T-cell (primary cell): ENCODE results near the gene AQP3. TPM values are rescaled to one million over a fixed set of nuclear protein-coding genes. Genes with fewer than 3 reads are reported as not detected.
A peak's percentile ranks its signal among the peaks of the same experiment; 100 is the strongest.

ENCODE experiments used
- ATAC-seq, 4 experiments: fragments of 200-7000 bp in 3 of 4; fragments of 150-1000 bp in 1 of 4; cut with Tn5 transposase; replicated peaks in 1 of 4; 1 replicate in 3 of 4; 2 replicates in 1 of 4; pipeline ENCODE4 v1.10.0; 2021; ENCODE audit warnings: moderate library complexity in 3 of 4, mild to moderate bottlenecking in 2 of 4, moderate number of reproducible peaks in 1 of 4
- CTCF ChIA-PET, 2 donors: fragments of 300-600 bp; sonication (Branson Sonifier 250); formaldehyde crosslinking; loops; one replicate each; lab custom pipeline; 2022; ENCODE audit warnings: antibody characterized with exemption in 2 of 2; lab: Charles Lee
- POLR2A ChIA-PET, 2 donors: fragments of 300-600 bp; sonication (Branson Sonifier 250); formaldehyde crosslinking; loops; one replicate each; lab custom pipeline; 2022; ENCODE audit warnings: antibody characterized with exemption in 2 of 2; lab: Charles Lee
- DNase-seq, 35 experiments: peaks; one replicate each; pipeline versions ENCODE4 v3.0.0 to v3.0.0-alpha.2; 2013 to 2023
- H3K27ac ChIP-seq: one replicate; pipeline ENCODE4 v1.5.1; 2013; ENCODE audit warnings: low read length
- H3K27me3 ChIP-seq, 2 experiments: replicated peaks in 1 of 2; 1 replicate in 1 of 2; 2 replicates in 1 of 2; pipeline versions ENCODE4 v1.6.1 to v1.7.0; 2013; ENCODE audit warnings: low read length in 1 of 2, mixed read lengths in 1 of 2; ENCODE audit not compliant: control insufficient read depth in 2 of 2, insufficient read depth in 2 of 2; ENCODE audit errors: extremely low read depth in 1 of 2
- H3K36me3 ChIP-seq, 2 donors: 1 replicate in 1 of 2; 2 replicates in 1 of 2; pipeline versions ENCODE4 v1.6.1 to v1.7.0; 2013; ENCODE audit warnings: low read length in 1 of 2; ENCODE audit not compliant: control insufficient read depth in 2 of 2, insufficient read depth in 1 of 2; ENCODE audit errors: extremely low read depth in 1 of 2
- H3K4me1 ChIP-seq, 2 experiments: 1 replicate in 1 of 2; 2 replicates in 1 of 2; pipeline versions ENCODE4 v1.6.1 to v1.7.0; 2013; ENCODE audit warnings: low read length in 2 of 2, mixed read lengths in 1 of 2; ENCODE audit not compliant: insufficient read depth in 2 of 2, control insufficient read depth in 1 of 2; ENCODE audit errors: extremely low read depth in 1 of 2
- H3K4me3 ChIP-seq, 2 donors: 1 replicate in 1 of 2; 2 replicates in 1 of 2; pipeline versions ENCODE4 v1.5.1 to v1.7.0; 2013; ENCODE audit warnings: mild to moderate bottlenecking in 2 of 2, low read length in 1 of 2, moderate library complexity in 1 of 2; ENCODE audit not compliant: control insufficient read depth in 1 of 2; ENCODE audit errors: extremely low read depth in 1 of 2
- H3K9me3 ChIP-seq: 2 replicates; pipeline ENCODE4 v1.7.0; 2013
- H3K27ac Mint-ChIP-seq, 2 donors: one replicate each; pipeline ENCODE4 v1.8.0; 2020 to 2021; ENCODE audit warnings: mild to moderate bottlenecking in 2 of 2, mixed read lengths in 2 of 2
- H3K27me3 Mint-ChIP-seq, 2 donors: one replicate each; pipeline ENCODE4 v1.8.0; 2021 to 2022; ENCODE audit warnings: mixed read lengths in 2 of 2
- H3K36me3 Mint-ChIP-seq: one replicate; pipeline ENCODE4 v1.8.0; 2021; ENCODE audit warnings: mixed read lengths
- H3K4me1 Mint-ChIP-seq, 3 donors: one replicate each; pipeline ENCODE4 v1.8.0; 2020 to 2022; ENCODE audit warnings: mixed read lengths in 3 of 3, mild to moderate bottlenecking in 1 of 3
- H3K4me3 Mint-ChIP-seq, 3 donors: one replicate each; pipeline ENCODE4 v1.8.0; 2020 to 2022; ENCODE audit warnings: mild to moderate bottlenecking in 3 of 3, mixed read lengths in 3 of 3, moderate library complexity in 3 of 3
- H3K9me3 Mint-ChIP-seq, 3 donors: one replicate each; pipeline ENCODE4 v1.8.0; 2020 to 2022; ENCODE audit warnings: mixed read lengths in 3 of 3
- WGBS: methylation state at CpG from one replicate; pipeline ENCODE4 v1.1.5; 2013; ENCODE audit warnings: missing lambda C conversion rate; ENCODE audit not compliant: insufficient coverage; 5-methylcytosine and 5-hydroxymethylcytosine counted together
- total RNA-seq, 35 experiments: library from RNA in 6 of 35; stranded (reverse) in 6 of 35; fragments of 120-200 nt in 1 of 35; gene quantifications; one replicate each; pipeline versions ENCODE4 v1.2.1 to v1.2.4 and lab custom pipeline; 2013 to 2026

Gene AQP3
- total RNA-seq, 5 donors from 2014 or later (not counting 1 experiment from before 2014, with no cell fraction given): 85.7 to 130 (median 111) TPM

GRCh38 chr9:33471361-33471760 is 24.0 kb upstream of the AQP3 start:
- DNase-seq (no peak), ATAC-seq (no peak)
- H3K27ac ChIP-seq: no peak overlapping the region
- ChIA-PET CTCF (interaction anchor here in 1 of 2 donors (5.1 kb wide), 1 partner anchor 97 kb away, joined by 33 read pairs; no protein-coding TSS in a partner anchor), POLR2A (no interaction called here)
- Mint-ChIP-seq H3K27ac (no peak overlapping the region), H3K4me1 (peaks cover 26 to 35% (median 35%) of the 10 kb centered on the region in 3 donors), H3K9me3 (no peaks in the 10 kb centered on the region), H3K27me3 (no peaks in the 10 kb centered on the region), H3K4me3 (peak overlapping the region in 2 of 3 donors; percentile 50 to 99), H3K36me3 (peaks cover 42% of the 10 kb centered on the region)
- peaks cover 7 to 22% of the 10 kb centered on the region in 2 experiments for H3K4me1 ChIP-seq
- 89% methylated on average over 2 of the region's 2 CpGs for WGBS
- H3K4me3 ChIP-seq: no peak overlapping the region
- H3K27me3 ChIP-seq: no peaks in the 10 kb centered on the region
- peaks cover 21 to 55% of the 10 kb centered on the region in 2 donors for H3K36me3 ChIP-seq
- H3K9me3 ChIP-seq: no peaks in the 10 kb centered on the region

- ChIA-PET CTCF (interaction anchor here (0.6 to 0.9 kb wide), 4 partner anchors 15 to 63 kb away, joined by 3 to 5 read pairs (median 3); partner anchors contain the start of gene AQP3 (in 1 of the 2)), POLR2A (no interaction called here)
- H3K27me3 ChIP-seq: no peaks in the 10 kb centered on the region
- H3K36me3 ChIP-seq: peaks cover 34 to 69% of the 10 kb centered on the region in 2 donors
- H3K4me1 ChIP-seq: peaks cover 7 to 22% of the 10 kb centered on the region in 2 experiments
- no peak overlapping the region for H3K27ac Mint-ChIP-seq
- no peaks in the 10 kb centered on the region for H3K9me3 Mint-ChIP-seq
- peaks cover 51% of the 10 kb centered on the region for H3K36me3 Mint-ChIP-seq
- ATAC-seq (no peak), DNase-seq (peak in 1 of 35 experiments; percentile 13)
- no peak overlapping the region for H3K27ac ChIP-seq
- no peaks in the 10 kb centered on the region for H3K27me3 Mint-ChIP-seq
- H3K4me3 Mint-ChIP-seq: no peak overlapping the region
- H3K9me3 ChIP-seq: no peaks in the 10 kb centered on the region
- 96% methylated on average over 4 of the region's 6 CpGs for WGBS
- peaks cover 26 to 36% (median 35%) of the 10 kb centered on the region in 3 donors for H3K4me1 Mint-ChIP-seq
- no peak overlapping the region for H3K4me3 ChIP-seq
These were observed 22.5 kb upstream of the AQP3 start for GRCh38 chr9:33469891-33470290.

GRCh38 chr9:33468797-33469621 is 21.6 kb upstream of the AQP3 start:
- 99% methylated on average over 14 of the region's 21 CpGs for WGBS
- H3K27ac ChIP-seq: no peak overlapping the region
- H3K27me3 ChIP-seq: no peaks in the 10 kb centered on the region
- DNase-seq: peak in 2 of 35 experiments; percentile 1 to 16
- no peak for ATAC-seq
- Mint-ChIP-seq H3K4me1 (peaks cover 26 to 32% (median 31%) of the 10 kb centered on the region in 3 donors), H3K36me3 (peaks cover 60% of the 10 kb centered on the region), H3K4me3 (no peak overlapping the region), H3K27me3 (no peaks in the 10 kb centered on the region), H3K27ac (peak overlapping the region; percentile 8 to 11), H3K9me3 (no peaks in the 10 kb centered on the region)
- peaks cover 7 to 18% of the 10 kb centered on the region in 2 experiments for H3K4me1 ChIP-seq
- H3K36me3 ChIP-seq: peaks cover 40 to 78% of the 10 kb centered on the region in 2 donors
- ChIA-PET POLR2A (no interaction called here), CTCF (interaction anchor here in 1 of 2 donors (0.6 kb wide), 1 partner anchor 56 kb away, joined by 3 read pairs; no protein-coding TSS in a partner anchor)
- no peak overlapping the region for H3K4me3 ChIP-seq
- H3K9me3 ChIP-seq: no peaks in the 10 kb centered on the region

GRCh38 chr9:33468215-33468730 is 20.9 kb upstream of the AQP3 start:
- H3K9me3 ChIP-seq: no peaks in the 10 kb centered on the region
- H3K27ac ChIP-seq: no peak overlapping the region
- DNase-seq (no peak), ATAC-seq (no peak)
- peaks cover 7 to 16% of the 10 kb centered on the region in 2 experiments for H3K4me1 ChIP-seq
- no peak overlapping the region for H3K27ac Mint-ChIP-seq
- POLR2A ChIA-PET: no interaction called here
- peaks cover 20 to 27% (median 26%) of the 10 kb centered on the region in 3 donors for H3K4me1 Mint-ChIP-seq
- CTCF ChIA-PET: interaction anchor here (0.6 to 2.7 kb wide), 4 partner anchors 21 to 93 kb away, joined by 3 to 20 read pairs (median 8); partner anchors contain the start of gene AQP3 (in 1 of the 2)
- peaks cover 47 to 86% of the 10 kb centered on the region in 2 donors for H3K36me3 ChIP-seq
- no peaks in the 10 kb centered on the region for H3K9me3 Mint-ChIP-seq
- H3K4me3 ChIP-seq: no peak overlapping the region
- H3K4me3 Mint-ChIP-seq: no peak overlapping the region
- H3K27me3 ChIP-seq: no peaks in the 10 kb centered on the region
- peaks cover 61% of the 10 kb centered on the region for H3K36me3 Mint-ChIP-seq
- WGBS: 83% methylated on average over 1 of the region's 4 CpGs
- no peaks in the 10 kb centered on the region for H3K27me3 Mint-ChIP-seq

GRCh38 chr9:33467526-33467925 is 20.1 kb upstream of the AQP3 start:
- POLR2A ChIA-PET: no interaction called here
- no peak overlapping the region for H3K27ac ChIP-seq
- H3K4me1 ChIP-seq: peaks cover 5 to 9% of the 10 kb centered on the region in 2 experiments
- H3K9me3 ChIP-seq: no peaks in the 10 kb centered on the region
- peak in 1 of 35 experiments; percentile 2 for DNase-seq
- no peak overlapping the region for H3K4me3 Mint-ChIP-seq
- WGBS: 100% methylated on average over 2 of the region's 7 CpGs
- H3K36me3 Mint-ChIP-seq: peaks cover 68% of the 10 kb centered on the region
- no peak overlapping the region for H3K27ac Mint-ChIP-seq
- CTCF ChIA-PET: interaction anchor here (0.6 to 4.5 kb wide), 14 partner anchors 8 to 178 kb away, joined by 3 to 27 read pairs (median 9); partner anchors contain the start of genes AQP3 (in 2 of the 2), AQP7 (in 2 of the 2) and NFX1 (in 1 of the 2)
- no peak overlapping the region for H3K4me3 ChIP-seq
- no peak for ATAC-seq
- H3K36me3 ChIP-seq: peaks cover 50 to 93% of the 10 kb centered on the region in 2 donors
- H3K4me1 Mint-ChIP-seq: peaks cover 14 to 21% (median 21%) of the 10 kb centered on the region in 3 donors
- no peaks in the 10 kb centered on the region for H3K9me3 Mint-ChIP-seq
- H3K27me3 ChIP-seq: no peaks in the 10 kb centered on the region
- no peaks in the 10 kb centered on the region for H3K27me3 Mint-ChIP-seq
